HG02763 (cell line): Measurements from ENCODE around the gene RBM20.

ENCODE experiments used
- ATAC-seq: cut with Tn5 transposase; IDR thresholded peaks from one replicate; pipeline ENCODE4 v1.9.1; 2021; ENCODE audit warnings: mild to moderate bottlenecking, moderate library complexity; ENCODE audit not compliant: unreplicated experiment

Gene RBM20

DNA sequence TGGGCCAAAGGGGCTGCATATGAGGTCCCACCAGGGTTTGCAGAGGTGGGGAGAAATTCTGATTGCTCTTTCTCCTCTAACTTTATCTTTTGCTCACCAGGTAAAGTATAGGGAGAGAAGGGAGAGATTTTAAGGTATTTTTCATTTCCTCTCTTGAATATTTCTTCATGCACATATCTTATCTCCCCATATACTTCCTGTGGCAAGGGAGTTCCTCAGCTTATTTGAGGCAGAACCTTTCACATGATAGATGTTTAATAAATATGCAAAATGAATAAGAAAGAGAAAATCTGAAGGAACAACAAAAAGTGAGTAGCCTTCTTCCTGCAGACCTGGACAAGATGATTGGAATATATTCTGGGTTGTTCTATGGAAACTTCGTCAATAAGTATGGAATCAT is 160.2 kb downstream of the RBM20 start:
- no peak for ATAC-seq

DNA sequence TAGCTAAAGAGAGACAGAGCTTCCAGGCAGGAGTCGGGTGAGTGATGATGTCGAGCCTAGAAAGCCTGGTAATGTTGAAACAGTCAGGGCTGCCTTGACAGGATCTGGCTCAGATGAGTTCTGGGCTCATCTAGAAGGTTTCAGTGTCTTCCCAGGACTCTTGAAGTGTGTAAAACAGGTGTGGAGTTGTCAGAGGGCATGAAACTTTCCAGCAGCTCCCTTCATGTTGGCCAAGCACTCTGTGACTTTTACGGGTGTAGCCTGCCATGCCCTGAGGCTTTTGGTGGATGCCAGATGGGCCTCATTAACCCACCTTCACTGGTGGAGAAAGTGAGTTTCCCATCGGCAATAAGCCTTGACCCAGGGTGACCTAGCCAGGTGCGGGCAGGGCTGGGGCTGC is 161.2 kb downstream of the RBM20 start:
- no peak for ATAC-seq

DNA sequence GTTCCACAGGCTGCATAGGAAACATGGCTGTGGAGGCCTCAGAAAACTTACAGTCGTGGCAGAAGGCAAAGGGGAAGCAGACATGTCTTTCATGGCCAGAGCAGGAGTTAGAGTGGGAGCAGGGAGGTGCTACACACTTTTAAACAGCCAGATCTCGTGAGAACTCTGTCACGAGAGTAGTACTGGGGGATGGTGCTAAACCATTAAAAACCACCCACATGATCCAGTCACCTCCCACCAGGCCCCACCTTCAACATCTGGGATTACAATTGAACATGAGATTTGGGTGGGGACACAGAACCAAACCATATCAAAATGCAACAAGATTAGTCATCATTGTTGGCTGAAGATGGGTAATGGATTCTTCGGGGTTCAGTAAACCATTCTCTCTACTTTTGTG is 162.2 kb downstream of the RBM20 start:
- ATAC-seq, result no peak

DNA sequence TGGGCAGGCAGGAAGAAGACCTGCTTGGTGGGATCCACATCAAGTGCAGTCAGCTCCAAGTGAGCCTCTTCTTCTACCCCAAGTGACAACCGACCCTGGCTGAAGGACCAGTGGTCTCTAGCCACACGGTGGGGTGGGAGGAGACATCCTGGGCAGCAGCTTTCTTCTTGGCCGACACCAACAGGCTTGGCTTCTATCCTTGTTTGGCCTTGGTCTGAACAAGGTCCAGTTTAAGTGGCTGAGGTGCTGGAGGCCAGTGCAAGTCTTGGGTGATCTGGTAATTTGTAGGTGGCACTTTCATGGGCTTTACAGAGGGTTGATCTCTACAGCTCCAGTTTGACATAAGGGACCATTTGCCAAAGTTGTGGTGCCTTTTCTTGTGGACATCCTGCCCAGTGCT is 164.0 kb downstream of the RBM20 start:
- no peak for ATAC-seq

DNA sequence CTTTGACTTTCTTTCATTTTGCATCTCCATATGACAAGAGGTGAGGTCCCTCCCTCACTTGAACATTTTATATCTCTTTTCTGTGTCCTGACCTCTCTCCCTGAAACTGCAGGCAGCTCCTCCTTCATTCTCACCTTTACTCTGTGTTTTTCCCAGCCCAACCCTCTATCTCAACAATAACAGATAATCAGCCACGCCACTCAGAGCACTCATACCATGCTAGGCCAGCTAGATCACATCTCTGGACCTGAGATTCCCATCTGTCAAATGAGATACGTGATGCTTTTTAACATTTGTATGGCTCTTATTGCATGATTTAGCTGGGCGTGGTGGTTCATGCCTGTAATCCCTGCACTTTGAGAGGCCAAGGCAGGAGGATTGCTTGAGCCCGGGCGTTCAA is 164.5 kb downstream of the RBM20 start:
- ATAC-seq, result no peak

DNA sequence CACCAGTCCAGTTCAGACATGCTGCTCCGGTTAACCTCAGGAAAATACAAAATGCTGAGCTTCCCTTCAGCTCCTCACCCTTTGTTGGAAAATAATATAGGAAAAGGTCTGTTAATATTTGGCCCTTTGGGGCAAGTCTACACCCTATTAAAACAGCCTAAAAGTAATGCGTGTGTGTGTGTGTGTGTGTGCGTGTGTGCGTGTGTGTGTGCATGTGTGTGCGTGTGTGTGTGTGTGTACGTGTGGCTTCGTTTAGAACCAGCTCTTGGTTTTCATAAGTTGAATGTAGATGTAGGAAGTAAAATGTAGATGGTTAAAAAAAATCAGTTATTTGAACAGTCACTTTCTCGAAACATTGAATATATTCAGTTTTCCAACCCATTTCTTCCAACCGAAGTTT is 166.5 kb downstream of the RBM20 start:
- no peak for ATAC-seq

DNA sequence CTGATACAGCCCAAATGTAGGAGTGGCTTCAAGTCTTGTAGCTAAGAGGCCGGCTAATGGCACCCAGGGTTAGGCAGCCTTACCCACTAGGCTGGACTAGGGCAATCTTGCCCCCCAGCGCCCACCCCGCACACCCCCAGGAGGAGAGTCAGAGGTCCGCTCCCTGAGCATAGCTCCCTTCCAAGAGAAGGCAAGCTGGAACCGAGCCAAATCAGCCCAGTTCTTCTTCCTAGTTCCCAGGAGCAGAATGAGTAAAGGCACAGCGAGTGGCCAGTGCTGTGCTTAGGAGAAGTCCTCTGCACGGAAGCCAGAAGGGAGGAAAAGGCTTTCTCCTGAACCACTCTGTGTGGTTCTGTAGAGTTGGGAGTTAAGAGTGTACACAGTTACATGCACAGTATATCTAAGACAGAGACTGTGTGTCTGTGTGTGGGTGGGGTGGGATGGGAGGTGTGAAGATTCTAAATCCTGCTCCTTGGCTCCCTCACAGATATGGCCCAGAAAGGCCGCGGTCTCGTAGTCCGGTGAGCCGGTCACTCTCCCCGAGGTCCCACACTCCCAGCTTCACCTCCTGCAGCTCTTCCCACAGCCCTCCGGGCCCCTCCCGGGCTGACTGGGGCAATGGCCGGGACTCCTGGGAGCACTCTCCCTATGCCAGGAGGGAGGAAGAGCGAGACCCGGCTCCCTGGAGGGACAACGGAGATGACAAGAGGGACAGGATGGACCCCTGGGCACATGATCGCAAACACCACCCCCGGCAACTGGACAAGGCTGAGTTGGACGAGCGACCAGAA is 167.8 kb downstream of the RBM20 start:
- no peak for ATAC-seq

DNA sequence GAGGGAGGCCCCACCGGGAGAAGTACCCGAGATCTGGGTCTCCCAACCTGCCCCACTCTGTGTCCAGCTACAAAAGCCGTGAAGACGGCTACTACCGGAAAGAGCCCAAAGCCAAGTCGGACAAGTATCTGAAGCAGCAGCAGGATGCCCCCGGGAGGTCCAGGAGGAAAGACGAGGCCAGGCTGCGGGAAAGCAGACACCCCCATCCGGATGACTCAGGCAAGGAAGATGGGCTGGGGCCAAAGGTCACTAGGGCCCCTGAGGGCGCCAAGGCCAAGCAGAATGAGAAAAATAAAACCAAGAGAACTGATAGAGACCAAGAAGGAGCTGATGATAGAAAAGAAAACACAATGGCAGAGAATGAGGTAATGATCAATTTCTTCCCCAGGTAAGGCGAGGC is 168.4 kb downstream of the RBM20 start:
- ATAC-seq, result no peak

DNA sequence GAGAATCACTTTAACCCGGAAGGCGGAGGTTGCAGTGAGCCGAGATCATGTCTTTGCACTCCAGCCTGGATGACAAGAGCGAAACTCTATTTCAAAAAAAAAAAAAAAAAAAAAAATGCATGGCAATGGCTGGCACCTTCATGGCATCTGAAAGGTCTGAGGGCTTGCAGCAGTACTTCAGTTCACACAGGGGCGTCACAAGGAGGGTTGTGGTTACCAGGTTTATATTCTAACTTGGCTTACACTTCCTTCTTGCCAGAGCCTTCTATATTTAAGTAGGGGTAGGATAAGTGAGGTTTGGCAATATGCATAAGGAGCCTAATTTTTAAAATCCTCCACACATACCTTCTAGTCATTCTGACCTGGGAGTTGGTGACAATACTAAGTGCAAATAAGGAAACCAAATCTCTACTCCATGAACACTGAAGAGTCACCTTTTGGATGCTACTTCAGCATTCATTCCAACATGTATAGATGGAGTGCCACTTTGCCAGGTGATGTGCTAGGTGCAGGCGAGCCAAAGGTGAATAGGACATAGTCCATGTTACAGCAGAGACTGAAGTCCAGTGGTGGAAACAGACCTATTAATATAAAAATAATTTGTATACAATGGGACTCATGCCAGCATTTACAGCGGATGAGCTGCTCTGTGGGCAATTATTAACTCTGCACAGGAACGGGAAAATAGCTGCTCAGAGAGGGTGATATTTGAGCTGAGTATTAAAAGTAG is 169.8 kb downstream of the RBM20 start:
- no peak for ATAC-seq

DNA sequence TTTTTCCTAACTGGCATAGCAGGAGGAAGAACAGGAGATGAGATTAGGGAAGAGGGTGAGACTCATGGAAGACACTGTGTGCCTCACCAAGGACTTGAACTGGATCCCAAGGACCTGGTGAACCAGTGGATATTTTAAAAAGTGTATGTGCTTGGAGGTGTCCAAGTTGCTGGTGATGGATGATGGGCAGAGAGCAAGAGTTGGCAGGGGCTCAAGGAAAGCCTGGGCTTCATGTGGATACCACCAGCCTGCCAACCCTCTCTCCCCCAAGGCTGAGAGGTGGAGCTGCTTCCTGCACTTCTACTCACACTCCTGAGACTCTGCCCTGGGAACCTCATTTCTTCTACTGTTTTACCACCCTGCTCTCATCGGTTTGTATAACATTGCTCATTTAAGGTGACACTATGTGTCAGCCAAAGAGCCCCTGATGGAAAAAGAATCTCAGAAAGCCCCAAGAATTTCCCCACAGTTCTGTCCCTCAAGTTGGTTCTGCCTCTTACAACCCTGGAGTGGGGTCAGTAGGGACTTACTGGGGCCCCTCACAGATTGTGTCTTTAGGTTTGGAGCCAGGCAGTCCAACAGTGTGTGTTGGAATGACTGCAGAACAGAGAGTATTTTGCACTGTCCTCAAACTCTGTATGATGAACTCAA is 171.3 kb downstream of the RBM20 start:
- peak; percentile 43 for ATAC-seq

DNA sequence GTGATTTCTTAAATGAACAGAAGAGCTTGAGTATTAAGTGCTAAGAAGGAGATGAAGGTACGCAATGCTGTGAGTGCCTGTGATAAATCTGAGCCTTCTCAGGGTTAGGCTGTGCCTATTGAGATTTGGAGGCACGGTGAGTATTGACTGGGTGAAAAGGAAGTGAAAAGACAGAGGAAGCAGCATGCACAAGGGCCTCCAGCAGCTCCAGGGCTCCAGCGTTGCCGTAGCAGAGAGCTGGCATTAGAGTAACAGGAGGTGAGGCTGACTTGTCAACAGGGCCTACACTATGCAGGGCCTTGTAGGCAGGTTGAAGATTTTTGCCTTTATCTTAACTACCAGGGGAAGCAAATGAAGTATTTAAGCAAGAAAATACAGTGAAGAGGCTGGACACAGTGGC is 173.5 kb downstream of the RBM20 start:
- no peak for ATAC-seq

DNA sequence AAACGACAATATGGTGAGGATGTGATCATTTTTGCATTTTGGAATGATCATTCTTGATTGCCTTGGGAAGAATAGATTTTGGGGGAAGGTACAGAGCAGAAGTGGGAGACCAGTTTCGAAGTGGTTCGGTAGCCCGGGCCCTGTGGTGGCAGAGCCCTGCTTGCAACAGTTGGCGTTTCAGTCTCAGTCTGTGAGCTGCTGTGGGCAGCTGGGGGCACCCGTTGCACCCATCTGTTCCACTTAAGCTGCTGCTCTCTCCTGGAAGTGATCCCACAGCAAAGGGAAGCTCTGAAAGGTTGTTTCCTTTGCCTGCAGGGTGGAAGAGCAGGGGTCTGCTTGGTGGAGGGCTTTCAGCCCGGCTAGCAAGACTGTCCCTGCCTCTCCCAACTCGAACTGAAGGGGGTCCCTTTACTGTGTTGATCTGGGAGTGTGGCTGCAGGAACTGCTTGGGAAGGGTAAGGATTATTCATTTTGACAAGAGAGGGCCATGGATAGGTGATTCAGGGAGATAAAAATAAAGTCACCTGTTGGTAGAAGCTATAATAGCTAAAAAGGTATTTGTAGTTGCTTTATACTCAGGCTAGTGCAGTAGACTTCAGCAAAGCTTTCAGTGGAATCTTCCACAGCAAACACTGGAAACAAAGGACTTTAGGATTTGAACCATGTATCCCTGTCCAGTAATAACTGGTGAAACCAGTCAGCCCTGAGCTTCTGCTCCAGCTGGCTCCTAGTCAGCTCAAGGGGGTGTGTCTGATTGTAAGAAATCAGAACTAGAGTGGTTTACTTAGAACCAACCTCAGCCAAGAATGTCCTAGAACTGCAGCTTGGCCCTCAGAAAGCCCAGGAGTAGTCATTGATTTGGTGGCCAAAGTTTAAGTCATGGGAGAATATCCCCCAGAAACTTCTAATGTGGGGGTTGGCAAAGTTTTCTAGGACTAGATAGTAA is 174.4 kb downstream of the RBM20 start:
- ATAC-seq, result no peak

DNA sequence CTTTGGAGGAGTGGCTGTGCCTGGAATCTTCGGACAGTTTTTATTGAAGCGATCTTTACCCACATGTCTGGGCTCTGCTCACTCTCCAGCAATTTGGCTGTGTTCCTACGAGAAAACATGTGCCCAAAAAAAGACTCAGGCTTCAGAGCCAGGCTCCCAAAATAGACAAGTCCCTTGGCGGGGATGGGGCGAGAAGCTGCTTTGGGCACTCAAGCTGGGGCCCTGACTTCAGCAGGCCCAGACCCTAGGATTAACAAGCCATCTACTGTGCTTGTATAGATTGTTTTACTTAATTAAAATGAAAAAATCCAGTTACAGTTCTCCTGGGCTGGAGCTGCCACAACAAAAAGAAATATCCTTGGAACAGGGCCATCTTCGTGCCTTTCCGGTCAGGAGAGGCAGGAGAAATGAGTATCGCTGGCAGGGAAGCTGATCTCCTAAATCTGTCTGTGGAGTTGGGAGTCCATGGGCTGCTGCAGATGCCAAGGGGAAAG is 176.2 kb downstream of the RBM20 start:
- ATAC-seq, result no peak

DNA sequence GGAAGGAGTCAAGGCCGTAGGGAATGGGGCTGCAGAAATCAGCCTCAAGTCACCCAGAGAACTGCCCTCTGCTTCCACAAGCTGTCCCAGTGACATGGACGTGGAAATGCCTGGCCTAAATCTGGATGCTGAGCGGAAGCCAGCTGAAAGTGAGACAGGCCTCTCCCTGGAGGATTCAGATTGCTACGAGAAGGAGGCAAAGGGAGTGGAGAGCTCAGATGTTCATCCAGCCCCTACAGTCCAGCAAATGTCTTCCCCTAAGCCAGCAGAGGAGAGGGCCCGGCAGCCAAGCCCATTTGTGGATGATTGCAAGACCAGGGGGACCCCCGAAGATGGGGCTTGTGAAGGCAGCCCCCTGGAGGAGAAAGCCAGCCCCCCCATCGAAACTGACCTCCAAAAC is 177.4 kb downstream of the RBM20 start:
- no peak for ATAC-seq

DNA sequence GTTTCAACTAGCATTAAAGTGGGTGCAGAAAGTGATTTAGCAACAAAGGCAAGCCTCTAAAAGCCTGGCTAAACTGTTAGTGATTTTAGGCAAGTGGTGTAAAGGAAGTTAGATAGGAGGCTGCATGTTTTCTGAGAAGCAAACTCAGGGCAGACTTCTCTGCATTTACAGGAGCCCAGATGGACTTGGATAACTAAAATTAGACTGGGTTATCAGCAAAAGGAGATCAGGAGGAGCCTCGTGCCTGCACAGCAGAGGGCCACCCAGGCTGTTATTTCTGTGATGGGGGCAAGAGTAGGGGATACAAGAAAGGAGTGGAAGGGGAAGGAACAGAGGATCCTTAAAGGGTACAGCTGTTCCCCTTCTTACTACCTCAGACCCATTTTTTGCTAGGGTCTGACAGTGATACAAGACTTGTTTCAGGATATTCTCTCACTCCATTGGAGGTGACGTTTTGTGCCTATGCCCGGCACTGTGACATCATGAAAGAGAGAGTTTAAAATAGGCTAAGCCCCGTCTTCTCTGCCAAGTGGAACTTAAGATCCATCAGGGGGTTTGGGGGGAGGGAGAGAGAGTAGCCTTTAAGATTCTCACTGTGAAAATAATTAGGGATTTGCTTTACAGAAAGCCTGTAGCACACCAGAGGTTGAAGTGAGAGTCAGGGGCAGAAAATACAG is 178.0 kb downstream of the RBM20 start:
- ATAC-seq, result no peak

DNA sequence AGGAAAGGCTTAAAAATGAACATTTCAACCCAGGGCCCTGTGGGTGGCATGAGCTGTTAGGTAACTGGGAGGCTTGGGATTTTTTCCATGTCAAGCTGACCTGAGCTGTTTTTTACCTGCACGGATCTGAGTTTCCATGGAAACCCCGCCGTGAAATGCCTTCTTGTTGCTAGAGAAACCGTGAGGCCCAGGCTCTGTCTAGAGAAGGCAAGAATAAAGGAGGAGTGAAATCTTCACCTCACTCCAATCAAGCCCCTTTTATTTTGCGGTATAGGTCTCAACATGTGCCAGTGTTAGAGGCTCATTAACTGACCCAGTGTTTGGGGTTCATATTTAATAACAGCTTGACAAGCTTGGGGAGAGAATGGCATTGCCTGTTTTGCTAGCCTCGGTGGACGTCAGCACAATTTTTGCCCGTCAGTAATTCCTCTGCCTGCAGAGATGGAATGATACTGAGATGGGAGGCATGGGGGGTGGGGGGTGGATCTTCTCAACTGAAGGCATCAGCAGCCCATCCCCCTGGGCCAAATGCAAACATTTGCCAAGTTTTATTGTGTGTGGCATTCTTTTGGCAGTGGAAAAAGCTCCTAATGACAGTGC is 178.7 kb downstream of the RBM20 start:
- no peak for ATAC-seq

DNA sequence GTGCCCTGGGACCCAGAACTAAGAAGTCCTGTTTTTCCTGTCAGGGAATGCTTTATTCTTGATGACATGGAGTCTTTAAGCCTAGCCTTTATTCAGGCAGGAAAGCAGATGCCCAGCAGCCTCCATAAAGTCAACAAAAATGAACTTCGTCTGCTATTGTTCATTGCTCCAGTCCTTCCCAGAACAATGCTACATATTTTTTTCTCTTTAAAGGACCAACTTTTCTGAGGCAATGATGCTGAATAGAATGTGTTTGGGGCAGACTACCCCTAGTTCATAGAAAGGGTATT is 180.0 kb downstream of the RBM20 start:
- ATAC-seq, result no peak

DNA sequence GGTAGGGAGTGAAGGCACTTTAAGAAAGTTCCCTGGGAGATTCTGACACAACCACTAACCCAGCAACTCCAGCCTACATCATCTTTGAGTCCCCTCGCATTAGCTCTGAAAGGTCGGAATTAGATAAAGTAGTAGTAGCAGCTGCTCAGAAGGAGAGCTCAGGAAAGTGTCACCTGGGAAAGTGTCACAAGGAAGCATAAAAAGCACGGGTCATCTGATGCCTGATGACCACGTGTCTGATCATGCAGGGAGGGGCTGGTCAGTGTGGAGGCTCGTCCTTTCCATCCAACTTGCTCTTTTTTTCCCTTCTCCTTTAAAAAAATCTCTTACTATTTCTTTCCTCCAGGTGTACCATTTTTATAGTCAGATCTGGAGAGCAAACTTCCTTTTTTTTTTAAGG is 180.5 kb downstream of the RBM20 start:
- no peak for ATAC-seq

DNA sequence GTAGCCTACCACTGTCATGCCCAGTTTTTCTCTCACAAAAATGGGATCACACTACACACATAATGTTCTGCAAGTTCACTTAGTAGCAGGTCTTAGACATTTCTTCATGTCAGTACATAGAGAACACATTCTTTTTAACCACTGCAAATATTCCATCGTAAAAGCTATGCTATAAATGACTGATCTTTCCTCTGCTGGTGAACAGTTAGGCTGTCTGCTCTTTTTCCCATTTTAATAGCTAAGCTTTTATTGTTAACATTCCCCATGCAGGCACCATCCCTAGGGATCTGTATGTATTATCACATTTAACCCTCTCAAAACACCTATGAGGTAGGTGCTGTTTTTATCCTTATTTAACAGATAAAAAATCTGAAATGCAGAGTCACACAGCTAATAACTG is 181.4 kb downstream of the RBM20 start:
- no peak for ATAC-seq

DNA sequence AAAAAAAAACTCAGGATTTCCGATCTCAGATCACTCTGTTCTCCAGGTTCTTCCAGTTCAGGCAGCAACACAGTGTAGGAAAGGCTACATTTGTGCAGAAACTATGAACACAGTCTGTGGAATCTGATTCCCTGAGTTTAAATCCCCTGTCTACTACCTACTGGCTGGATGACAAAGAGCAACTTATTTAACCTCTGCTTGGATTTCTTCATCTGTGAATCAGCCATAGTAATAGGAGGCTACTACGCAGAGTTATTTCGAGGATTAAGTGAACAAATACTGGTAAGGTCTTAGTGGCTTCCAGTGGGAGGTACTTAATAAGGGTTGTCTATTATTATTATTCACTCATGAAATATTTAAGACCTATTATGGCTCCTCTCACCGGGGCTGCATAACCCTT is 183.3 kb downstream of the RBM20 start:
- ATAC-seq, result no peak
